Effector CD8-positive, alpha-beta T cell (primary cell): Measurements from ENCODE around the gene SQSTM1.
"Not testable (repeated sequence)": the region's sequence is repeated elsewhere in the genome, so short reads cannot be mapped to it uniquely, and the experiment has no call there.

Experiments used
- DNase-seq: peaks from one replicate; lab custom pipeline; 2025; lab: John Stamatoyannopoulos, UW
- total RNA-seq, 4 experiments: gene quantifications; one replicate each; lab custom pipeline; 2026; lab: John Stamatoyannopoulos, UW

SQSTM1 gene
- total RNA-seq = 331 to 764 (median 426) reads per million in 4 experiments

DNA sequence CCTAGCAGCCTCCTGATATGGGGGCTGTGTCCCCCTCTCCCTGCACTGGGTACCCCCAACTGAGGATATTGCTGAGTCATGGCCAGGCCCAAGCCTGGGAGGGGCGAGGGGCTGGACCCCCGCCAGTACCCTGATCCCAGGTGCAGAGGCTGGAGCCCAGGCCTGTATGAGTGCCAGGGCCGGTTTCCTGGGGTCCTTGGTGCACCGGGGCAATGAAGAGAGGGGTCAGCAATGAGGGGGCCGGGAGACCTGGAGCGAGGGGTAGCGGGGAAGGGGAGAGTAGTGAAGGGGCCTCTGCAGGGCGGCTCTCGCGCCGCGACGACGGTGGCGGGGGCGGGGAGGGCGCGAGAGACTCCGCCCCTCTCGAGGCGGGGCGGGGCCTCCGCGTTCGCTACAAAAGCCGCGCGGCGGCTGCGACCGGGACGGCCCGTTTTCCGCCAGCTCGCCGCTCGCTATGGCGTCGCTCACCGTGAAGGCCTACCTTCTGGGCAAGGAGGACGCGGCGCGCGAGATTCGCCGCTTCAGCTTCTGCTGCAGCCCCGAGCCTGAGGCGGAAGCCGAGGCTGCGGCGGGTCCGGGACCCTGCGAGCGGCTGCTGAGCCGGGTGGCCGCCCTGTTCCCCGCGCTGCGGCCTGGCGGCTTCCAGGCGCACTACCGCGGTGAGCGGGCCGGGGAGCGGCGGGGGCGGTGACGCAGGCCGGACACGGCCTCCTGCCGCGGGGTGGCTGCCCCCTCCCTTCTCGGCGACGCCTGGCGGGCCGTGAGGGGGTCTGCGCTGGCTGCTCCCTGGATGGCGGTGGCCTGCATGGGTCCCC lies at the start of gene SQSTM1:
Gene SQSTM1 (plus strand): TSS at position 423 of the 815 bp plus-strand sequence. CDS start 32 bp downstream, at position 455.
- DNase-seq = peak; percentile 71

DNA sequence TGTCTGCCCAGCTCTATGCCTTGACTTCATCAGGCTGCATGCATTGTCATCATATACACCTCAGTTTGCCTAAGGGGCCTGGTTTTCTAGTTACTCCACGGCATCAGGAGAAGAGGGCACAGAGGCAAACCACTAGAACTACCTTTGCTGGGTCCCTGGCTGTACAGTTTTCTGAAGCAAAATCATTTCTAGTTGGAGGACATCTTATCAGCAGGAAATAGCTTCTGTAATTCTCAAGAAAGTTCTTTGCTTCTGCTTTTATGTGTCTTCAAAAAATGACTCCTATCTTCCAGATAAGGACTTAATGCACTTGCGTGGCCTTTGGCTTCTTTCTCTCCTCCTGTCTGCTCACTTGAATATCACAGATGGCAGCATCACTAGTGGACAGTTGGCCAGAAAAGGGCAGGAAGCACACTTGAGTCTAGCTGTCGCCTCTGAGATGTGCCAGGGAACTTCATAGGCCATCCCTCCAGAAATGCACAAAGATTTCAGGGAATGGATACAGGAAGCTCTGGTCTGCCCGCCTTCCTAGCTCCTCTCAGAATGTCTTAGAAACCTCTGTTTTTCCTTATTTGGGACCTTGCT lies 49.3 kb upstream of the SQSTM1 start:
- no peak for DNase-seq

DNA sequence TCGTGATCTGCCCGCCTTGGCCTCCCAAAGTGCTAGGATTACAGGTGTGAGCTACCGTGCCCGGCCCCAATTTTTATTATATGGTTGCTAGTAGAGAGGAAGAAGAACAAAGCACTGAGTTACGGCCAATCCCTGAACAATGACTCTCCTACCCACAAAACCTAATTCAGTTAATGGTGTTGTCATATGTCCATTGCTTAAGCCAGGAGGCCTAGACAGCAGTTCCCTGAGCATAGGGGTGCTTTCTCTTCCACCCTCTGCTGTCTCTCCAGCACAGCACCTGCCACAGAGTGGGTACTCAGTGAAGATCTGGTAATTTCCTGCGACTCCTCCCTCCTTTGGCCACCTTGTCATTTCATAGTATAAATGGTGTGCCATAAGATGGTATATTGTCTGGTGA lies 48.4 kb upstream of the SQSTM1 start:
- no peak for DNase-seq

DNA sequence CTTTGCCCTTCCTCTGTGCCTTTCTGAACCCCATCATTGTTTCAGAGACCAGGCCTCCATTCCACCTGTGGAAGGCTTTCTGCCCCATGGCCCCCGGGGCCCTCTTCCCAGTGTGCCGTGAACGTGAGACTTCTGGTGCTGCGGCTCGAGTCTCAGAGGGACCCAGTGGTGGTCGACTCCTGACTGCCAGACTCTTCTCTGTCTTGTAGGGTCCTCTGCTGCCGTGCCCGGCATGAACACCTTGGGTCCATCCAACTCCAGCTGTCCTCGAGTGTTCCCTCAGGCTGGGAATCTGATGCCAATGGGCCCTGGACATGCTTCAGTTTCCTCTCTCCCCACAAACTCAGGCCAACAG lies 47.0 kb upstream of the SQSTM1 start:
- no peak for DNase-seq

DNA sequence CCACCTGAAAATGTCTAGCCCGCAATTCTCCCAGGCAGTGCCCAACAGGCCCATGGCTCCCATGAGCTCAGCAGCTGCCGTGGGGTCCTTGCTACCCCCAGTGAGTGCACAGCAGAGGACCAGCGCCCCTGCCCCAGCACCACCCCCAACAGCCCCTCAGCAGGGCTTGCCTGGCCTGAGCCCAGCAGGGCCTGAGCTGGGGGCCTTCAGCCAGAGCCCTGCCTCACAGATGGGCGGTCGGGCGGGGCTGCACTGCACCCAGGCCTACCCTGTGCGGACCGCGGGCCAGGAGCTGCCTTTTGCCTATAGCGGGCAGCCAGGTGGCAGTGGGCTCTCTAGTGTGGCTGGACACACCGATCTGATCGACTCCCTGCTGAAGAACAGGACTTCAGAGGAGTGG lies 46.3 kb upstream of the SQSTM1 start:
- no peak for DNase-seq

DNA sequence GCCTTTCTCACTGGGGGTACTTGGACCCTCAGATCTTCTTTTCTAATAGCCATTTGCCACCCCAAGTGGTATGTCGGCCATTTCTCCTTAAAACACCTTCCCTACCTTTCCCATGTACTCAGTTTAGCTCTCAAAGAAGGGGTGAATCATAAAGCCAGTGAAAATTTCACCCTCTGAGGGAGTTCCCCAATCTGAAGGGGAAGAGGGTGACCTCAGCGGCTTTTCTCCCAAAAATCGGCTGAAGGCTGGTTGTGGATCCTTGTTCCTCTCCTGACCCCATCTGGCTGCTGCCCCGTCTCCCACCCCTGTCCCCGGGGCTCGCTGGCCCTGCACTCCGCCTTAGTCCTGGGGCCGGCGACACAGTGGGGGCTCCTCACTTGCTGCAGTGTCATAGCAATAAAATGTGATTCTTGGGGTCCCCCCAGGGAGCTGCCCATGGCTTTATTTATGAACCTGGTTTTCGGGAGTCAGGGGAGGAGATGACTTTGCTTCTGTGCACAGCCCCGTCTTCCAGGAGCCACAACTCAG lies 44.2 kb upstream of the SQSTM1 start:
- DNase-seq = no peak

DNA sequence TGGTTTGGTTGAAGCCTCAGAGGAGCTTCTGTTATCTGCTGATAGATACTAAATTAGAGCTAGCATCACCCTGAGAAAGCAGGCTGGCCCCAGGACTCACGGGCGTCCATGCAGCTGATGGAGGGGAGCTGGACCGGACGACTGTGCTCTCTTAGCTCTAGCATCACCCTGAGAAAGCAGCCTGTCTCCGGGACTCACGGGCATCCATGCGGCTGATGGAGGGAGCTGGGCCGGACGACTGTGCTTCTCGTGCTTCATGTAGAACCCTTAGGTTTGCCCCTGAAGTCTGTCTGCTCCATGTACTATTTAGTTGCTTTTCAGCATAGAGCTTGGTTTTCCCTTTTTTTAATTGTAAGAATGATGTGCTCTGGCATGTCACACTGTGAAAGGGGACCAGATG lies 43.2 kb upstream of the SQSTM1 start:
- DNase-seq = no peak

DNA sequence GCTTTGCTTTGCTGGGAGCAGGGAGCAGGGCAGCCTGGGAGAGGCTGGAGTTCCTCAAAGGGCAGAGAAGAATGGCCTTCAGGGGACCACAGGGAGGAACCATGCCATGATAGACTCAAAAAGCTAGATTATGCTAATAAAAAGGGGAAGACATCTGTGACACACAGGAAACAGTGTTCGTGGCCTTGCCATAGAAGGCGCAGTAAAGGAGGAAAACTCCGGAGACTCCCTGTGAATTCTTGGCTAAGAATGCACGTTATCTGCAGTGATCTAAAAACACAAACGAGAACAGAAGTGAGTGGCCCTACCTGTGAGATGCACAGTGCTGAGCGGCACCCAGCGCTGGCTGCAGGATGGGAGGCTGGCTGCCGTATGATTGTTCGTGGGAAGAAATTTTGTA lies 42.8 kb upstream of the SQSTM1 start:
- no peak for DNase-seq

DNA sequence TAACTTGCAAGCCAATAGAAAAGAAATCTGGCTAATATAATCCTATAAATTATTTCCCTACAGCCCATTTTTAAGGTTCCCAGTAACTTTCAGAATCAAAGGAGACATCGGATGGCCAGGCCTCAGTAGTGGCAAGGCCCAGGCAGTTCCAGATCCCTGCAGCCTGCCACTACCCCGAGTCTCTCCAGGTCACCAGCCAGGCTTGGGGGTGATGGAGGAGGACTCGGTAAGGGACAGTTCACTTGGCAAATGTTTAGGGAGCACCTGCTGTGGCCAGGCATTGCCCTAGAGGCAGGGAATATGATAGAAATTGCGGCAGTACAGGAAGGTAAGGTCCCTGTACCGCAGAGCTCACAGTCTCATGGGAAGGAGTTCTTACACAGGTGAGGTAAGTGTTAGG lies 42.1 kb upstream of the SQSTM1 start:
- no peak for DNase-seq

DNA sequence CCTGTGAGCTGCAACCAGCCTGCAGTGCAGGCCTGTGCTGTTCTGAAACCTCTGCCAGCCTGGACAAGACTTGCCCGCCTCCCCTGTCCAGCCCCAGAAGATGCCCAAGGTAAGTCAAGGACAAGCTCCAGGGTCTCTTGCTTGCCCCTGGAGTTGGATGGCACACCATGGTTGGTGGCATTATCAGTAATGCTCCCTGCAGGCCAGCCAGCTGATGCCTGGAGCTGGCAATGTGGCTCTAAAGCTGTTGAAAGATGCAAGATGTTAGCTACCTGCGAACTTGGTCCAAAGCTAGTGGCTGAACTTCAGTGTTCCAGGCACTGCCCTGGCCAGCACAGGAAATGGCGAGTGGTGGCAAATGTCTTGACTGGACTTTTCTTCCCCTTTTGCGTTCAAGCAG lies 40.9 kb upstream of the SQSTM1 start:
- DNase-seq = no peak

DNA sequence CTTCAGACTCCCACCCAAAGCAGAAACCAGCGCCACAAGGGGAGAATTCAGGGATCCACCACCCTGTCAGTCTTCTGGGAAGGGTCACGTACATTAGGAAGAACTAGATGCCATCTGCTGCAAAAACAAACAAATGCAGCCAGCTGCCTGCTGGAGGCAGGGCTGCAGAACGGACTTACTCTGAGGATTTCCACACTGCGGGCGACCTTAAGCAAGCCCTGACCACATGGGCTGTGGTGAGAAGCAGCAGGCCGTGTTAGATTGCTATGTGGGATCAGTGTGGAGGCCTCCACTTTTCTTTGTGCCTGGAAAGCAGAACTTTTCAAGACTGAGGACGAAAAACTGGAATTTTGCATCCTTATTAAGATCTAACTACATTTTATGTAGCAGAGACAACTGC lies 40.3 kb upstream of the SQSTM1 start:
- no peak for DNase-seq

DNA sequence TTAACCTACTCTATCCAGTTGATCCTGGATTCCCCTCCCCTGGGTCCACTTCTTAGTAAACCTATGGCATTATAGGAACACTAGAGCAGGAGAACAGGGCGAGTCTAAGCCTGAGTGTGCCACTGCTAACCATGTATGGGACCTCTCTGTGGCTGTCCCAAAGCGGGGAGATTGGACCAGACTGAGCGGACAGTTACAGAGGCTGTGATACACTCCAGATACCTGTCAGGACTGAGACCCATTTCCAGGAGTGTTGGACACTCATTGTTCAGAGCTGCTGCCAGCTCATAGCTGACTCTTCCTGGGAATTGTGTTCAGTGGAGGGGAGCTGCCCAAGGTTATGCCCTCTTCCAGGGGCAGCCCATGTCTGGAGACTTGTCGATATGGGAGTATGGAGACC lies 38.9 kb upstream of the SQSTM1 start:
- DNase-seq = no peak

DNA sequence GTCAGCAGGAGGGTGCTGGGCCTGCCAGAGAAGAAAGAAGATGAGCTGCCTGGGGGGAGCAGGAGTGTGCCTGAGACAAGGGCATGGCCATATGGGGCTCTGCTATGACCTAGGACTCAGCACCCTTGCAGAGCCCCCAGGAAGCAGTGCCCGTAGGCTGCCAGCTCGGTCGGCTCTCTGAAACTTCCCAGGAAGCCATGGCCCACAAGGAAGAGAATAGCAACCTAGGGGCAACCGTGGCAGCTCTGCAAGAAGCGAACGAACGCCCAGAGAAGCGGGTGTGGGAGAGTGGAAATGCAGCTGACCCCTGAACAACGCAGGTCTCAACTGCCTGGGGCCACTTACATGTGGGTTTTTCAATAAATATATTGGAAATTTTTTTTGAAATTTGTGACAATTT lies 37.6 kb upstream of the SQSTM1 start:
- DNase-seq = no peak

DNA sequence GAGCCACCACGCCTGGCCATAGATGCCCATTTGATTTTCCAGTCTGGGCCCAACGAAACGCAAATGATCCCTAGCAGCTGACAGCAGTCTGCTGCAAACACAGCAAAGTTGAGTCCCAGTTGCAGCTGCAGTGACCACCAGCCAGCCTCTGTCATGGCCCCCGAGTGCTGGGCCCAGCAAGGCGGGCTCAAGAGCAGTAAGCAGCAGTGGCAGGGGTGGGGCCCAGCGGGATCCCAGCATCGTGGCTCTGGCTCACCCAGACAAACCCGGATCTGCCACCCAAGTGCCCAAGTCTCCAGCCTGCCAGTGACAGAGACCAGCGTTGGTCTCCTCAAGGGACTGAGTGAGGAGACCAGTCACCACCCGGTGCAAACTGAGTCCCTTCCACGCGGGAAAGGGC lies 33.8 kb upstream of the SQSTM1 start:
- DNase-seq = no peak

DNA sequence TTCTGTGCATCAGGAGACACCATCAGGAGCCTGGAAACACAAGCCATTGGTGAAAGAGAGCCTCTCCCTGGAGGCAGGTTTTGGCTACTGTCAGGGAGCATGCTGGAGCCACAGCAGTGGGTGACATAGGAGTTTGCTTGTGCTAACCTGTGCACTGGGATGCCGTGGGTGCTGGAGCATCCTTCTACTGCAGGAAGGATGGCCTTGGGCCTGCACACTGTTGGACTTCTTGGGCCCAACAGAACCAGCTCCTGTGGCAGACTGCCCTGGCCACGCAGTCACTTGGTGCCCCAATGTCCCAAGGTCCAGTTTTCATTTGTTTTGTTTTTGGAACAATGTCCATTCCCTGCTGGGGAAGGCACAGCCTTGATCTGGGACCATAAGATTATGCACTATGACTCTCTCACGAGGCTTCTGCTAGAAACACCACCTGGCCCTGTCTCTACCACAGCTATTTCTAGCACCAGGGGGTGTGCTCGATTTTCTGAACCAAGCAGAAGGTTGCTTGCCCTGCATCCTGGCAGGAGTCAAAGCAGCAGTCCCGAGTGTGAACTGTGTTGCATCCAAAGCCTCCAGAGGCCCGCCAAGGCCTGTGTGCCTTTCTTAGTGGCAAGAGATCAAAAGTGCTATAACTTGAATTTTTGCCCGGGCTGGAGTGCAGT lies 32.4 kb upstream of the SQSTM1 start:
- DNase-seq = no peak

DNA sequence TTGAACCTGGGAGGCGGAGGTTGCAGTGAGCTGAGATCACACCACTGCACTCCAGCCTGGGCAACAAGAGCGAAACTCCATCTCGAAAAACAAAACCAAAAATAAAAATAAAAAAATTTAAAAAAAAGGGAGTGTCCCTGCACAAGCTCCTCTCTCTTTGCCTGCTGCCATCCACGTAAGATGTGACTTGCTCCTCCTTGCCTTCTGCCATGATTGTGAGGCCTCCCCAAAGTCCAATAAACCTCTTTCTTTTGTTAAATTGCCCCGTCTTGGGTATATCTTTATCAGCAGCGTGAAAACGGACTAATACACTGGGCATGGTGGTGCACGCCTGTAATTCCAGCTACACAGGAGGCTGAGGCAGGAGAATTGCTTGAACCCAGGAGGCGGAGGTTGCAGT lies 31.4 kb upstream of the SQSTM1 start:
- DNase-seq = not testable (repeated sequence)

DNA sequence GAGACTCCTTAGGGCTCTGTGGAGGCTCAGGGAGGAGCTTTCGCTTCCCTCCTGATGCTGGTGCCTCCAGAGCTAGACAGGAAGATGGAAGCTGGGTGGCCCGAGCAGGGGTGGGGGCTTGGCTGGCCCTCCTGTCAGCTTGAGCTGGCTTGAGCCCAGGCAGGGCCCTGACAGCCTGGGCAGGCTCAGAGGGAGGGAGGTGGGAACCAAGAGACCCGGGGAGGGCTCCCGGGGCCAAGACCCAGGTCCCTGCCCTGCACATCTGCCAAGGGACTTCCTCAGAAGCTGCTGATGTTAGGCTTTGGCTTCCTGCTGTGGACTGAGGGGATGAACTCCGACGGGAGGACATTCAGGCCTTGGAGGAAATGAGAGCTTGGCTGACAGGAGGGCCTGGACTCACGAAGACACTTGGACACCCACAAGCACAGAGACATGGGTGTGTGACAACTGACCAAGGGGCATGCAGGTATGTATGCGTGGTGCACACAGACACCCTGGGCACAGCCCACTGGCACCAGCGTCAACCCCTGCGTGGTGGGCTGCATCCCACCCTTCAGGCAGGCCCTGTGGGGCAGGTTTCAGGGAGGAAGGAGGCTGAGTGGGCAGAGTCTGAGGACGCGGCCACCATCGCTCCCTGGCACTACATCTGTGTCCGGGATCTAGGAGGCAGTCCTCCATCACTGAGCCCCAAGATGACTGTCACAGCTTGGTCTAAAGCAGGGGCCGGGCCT lies 28.7 kb upstream of the SQSTM1 start:
- DNase-seq = no peak

DNA sequence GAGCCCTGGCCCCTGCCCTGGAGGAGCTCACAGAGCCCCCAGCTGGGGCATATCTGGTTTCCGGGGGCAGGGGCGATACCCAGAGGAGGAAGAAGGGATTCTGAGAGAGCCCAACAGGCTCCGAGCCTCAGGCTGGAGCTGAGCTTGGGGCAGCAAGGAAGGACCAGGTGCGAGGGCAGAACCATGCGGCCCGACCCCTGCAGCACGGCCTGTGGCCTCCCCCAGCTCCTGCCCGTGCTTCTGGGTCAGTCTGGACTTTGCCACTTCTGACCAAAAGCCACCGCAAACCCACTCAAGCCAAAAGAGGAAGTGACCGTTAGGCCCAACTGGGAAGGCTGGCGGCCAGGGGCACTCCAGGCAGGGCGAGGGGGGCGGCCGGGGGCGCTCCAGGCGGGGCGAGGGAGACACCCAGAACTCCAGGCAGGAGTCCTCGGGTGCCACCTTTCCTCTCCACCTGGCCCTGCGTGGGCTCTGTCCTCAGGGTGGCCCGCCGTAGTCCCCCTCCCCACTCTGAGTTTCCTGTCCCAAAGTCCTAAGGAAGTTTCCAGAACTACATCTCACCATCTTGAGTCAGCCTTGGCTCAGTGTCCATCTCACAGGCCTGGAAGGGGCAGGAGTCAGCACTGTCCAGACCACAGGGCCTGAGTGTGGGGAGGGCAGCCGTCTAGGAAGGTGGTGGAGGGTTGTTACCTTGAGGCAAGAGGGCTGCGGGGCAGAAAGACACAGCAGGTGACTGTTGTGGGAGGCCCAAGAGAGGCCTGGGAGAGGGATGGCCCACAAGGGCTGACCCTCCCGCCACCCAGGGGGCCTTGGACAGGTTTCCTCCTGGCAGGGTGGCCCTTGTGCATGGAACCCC lies 27.9 kb upstream of the SQSTM1 start:
- no peak for DNase-seq

DNA sequence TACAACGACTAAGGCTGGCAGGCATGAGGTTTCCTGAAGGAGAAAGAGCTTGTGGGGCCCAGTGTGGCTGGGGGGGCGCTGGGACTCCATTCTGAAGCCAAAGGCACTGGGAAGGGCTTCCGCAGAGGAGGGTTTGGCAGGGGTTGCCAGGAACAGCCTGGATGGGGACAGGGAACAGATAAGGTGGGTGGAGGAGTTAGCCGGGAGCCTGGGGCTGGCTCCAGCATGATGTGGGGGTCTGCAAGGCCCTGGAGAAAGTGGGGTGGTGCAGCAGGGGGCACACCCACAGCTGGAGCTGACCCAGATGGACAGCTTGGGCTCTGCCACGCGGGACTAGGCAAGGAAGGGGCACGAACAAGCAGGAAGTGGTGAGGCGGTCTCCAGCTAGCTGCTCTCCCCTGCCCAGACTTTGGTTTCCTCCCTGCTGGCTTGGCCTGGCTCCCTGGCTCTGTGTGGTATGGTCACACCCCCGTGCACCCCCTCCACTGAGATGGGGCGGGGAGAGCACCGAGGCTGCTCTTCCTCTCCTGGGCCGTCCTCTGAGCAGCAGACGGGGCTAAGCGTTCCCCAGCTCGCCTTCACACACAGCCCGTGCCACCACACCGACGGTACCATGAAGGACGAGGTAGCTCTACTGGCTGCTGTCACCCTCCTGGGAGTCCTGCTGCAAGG lies 27.1 kb upstream of the SQSTM1 start, which contains the start of gene LTC4S:
Gene LTC4S (plus strand): TSS at position 519 of the 672 bp plus-strand sequence. CDS start 95 bp downstream, at position 614.
- peak; percentile 20 for DNase-seq

DNA sequence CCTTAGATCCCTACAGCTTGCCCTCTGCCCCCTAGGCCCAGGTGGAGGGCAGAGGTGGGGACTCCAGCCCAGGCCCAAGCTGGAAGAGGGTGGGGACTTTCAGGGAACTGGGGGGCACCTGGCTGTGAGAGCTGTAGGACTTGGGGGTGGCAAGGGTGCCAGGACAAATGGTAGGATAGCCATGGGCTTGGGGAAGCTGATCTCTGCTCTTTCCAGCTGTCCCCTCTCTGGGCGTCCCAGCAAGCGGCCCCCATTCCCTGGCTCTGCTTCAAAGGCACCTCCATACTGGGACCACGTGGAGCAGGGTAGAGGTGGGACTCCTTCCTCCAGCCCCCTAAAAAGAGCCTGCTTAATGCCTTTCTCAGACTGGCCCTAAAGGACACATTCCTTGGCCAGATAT lies 26.5 kb upstream of the SQSTM1 start:
- DNase-seq = no peak

DNA sequence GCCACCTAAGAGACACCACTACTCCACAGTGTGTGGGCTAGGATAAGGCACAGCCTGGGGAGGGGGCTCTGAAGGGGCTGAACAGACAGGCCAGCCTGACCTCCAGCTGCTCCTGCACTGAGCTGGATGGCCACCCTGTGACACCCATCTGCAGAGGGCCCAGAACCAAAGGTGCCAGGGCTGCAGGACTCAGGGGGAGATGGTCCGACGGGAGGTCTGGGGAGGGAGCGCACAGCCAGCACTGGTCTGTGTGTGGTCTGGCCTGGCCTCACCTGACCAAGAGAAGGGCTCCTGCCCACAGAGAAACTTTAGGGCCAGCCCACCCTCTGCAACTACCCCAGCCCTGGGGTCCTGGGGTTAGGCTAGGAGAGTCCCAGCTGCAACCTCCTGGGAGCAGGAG lies 26.1 kb upstream of the SQSTM1 start:
- DNase-seq = no peak
